CD4-positive, alpha-beta T cell (primary cell): ENCODE data around the gene SART1. TPM values are rescaled to one million over a fixed set of nuclear protein-coding genes. Genes with fewer than 3 reads are reported as not detected.

Experiments
- ATAC-seq: fragments of 200-7000 bp; cut with Tn5 transposase; one replicate; pipeline ENCODE4 v1.10.0; 2022; ENCODE audit warnings: mild to moderate bottlenecking; ENCODE audit not compliant: poor library complexity
- CTCF ChIA-PET: fragments of 350-600 bp; sonication (Branson Sonifier 250); formaldehyde crosslinking; loops from one replicate; lab custom pipeline; 2021; ENCODE audit warnings: antibody characterized with exemption, inconsistent platforms; lab: Charles Lee
- POLR2A ChIA-PET: fragments of 350-600 bp; sonication (Branson Sonifier 250); formaldehyde crosslinking; loops from one replicate; lab custom pipeline; 2021; ENCODE audit warnings: antibody characterized with exemption, inconsistent platforms; lab: Charles Lee
- DNase-seq, 14 experiments: peaks; one replicate each; pipeline ENCODE4 v3.0.0-alpha.2; 2013 to 2020; ENCODE audit warnings: mixed read lengths in 2 of 14
- H3K27ac ChIP-seq, 2 donors: one replicate each; pipeline versions ENCODE4 v1.5.1 to v1.7.0; 2013; ENCODE audit warnings: low read length in 2 of 2, low read depth in 1 of 2, mild to moderate bottlenecking in 1 of 2
- H3K27me3 ChIP-seq, 2 experiments: 1 replicate in 1 of 2; 2 replicates in 1 of 2; pipeline versions ENCODE4 v1.6.1 to v1.7.0; 2013; ENCODE audit warnings: low read length in 2 of 2, control low read depth in 1 of 2, mild to moderate bottlenecking in 1 of 2, moderate library complexity in 1 of 2; ENCODE audit not compliant: insufficient read depth in 2 of 2, control insufficient read depth in 1 of 2
- H3K36me3 ChIP-seq: one replicate; pipeline ENCODE4 v1.6.1; 2013; ENCODE audit warnings: low read length, control low read depth; ENCODE audit not compliant: insufficient read depth
- H3K4me1 ChIP-seq: one replicate; pipeline ENCODE4 v1.6.1; 2013; ENCODE audit warnings: low read length, control low read depth; ENCODE audit not compliant: insufficient read depth
- H3K4me3 ChIP-seq: one replicate; pipeline ENCODE4 v1.5.1; 2013; ENCODE audit warnings: mild to moderate bottlenecking, low read length, moderate library complexity
- H3K9me3 ChIP-seq, 2 experiments: 1 replicate in 1 of 2; 2 replicates in 1 of 2; pipeline versions ENCODE4 v1.6.1 to v1.7.0; 2013; ENCODE audit warnings: low read length in 2 of 2, mild to moderate bottlenecking in 2 of 2, control low read depth in 1 of 2, moderate library complexity in 1 of 2; ENCODE audit not compliant: control insufficient read depth in 1 of 2, insufficient read depth in 1 of 2
- H3K27ac Mint-ChIP-seq: one replicate; pipeline ENCODE4 v1.8.0; 2020; ENCODE audit warnings: mixed read lengths
- H3K27me3 Mint-ChIP-seq: one replicate; pipeline ENCODE4 v1.8.0; 2021; ENCODE audit warnings: mixed read lengths
- H3K36me3 Mint-ChIP-seq: one replicate; pipeline ENCODE4 v1.8.0; 2021; ENCODE audit warnings: low read depth, mixed read lengths
- H3K4me1 Mint-ChIP-seq: one replicate; pipeline ENCODE4 v1.8.0; 2021; ENCODE audit warnings: low read depth, mixed read lengths
- H3K4me3 Mint-ChIP-seq: one replicate; pipeline ENCODE4 v1.8.0; 2020; ENCODE audit warnings: mild to moderate bottlenecking, mixed read lengths
- H3K9me3 Mint-ChIP-seq: one replicate; pipeline ENCODE4 v1.8.0; 2020; ENCODE audit warnings: mixed read lengths
- CTCF ChIP-seq: fragments of 200-600 bp; IDR thresholded peaks from one replicate; pipeline ENCODE4 v1.8.0; 2022; ENCODE audit warnings: antibody characterized with exemption, mild to moderate bottlenecking
- intact Hi-C, 2 experiments: fragments of 100-400 bp; cut with DNase I in 1 of 2; cut with micrococcal nuclease in 1 of 2; formaldehyde crosslinking; loops; one replicate each; pipeline versions ENCODE4 v1.15.1 to v1.9.0; 2023 to 2025; cut with DNase I, micrococcal nuclease
- total RNA-seq, 174 experiments: library from RNA in 2 of 174; stranded (reverse) in 2 of 174; gene quantifications; one replicate each; pipeline ENCODE4 v1.2.3 and lab custom pipeline; 2021 to 2026

SART1 gene
- total RNA-seq, 2 experiments from 2014 or later: 78.6 to 80.2 TPM

DNA sequence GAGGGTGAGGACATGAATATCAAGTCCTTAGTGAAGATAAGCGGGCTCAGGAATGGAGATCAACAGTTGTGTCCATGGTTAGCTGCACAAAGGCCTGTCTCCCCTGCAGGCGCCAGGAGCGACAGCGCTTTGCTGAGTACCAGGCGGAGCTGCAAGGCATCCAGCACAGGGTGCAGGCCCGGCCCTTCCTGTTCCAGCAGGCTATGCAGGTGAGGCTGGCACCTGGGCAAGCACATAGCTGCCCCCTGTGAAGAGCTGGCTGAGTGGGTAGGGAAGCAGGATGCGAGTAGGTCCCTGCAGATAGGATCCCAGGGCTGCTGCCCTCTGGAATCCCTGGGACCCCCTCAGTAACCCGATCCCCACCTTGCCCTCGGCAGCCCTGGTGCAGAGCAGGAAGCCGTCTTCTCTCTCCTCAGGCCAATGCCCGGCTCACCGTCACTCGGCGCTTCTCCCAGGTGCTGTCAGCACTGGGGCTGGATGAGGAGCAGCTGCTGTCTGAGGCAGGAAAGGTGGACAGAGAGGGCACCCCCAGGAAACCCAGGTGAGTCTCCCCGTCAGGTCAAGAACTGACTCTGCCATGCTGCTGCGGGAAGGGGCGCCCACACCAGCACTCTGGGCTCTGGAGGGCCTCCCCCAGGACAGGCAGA lies 2.6 kb upstream of the SART1 start:
- CTCF ChIA-PET: no interaction called here
- Mint-ChIP-seq H3K4me1 (peaks cover 47% of the 10 kb centered on the region), H3K27me3 (no peaks in the 10 kb centered on the region), H3K27ac (peak overlapping the region; percentile 92), H3K36me3 (peaks cover 25% of the 10 kb centered on the region), H3K9me3 (no peaks in the 10 kb centered on the region), H3K4me3 (no peak overlapping the region)
- intact Hi-C loops: no loop called here
- Histone ChIP-seq H3K9me3 (no peaks in the 10 kb centered on the region), H3K4me3 (no peak overlapping the region), H3K4me1 (peaks cover 51% of the 10 kb centered on the region), H3K36me3 (peaks cover 3% of the 10 kb centered on the region), H3K27ac (no peak overlapping the region), H3K27me3 (no peaks in the 10 kb centered on the region)
- DNase-seq (peak in 1 of 14 experiments; percentile 23), ATAC-seq (no peak)
- POLR2A ChIA-PET: interaction anchor here (1.1 to 3.6 kb wide), 3 partner anchors 40 to 101 kb away, joined by 3 to 25 read pairs (median 3); partner anchors contain the start of genes C11orf68, CCDC85B and DRAP1
- no peak for TF ChIP-seq CTCF

DNA sequence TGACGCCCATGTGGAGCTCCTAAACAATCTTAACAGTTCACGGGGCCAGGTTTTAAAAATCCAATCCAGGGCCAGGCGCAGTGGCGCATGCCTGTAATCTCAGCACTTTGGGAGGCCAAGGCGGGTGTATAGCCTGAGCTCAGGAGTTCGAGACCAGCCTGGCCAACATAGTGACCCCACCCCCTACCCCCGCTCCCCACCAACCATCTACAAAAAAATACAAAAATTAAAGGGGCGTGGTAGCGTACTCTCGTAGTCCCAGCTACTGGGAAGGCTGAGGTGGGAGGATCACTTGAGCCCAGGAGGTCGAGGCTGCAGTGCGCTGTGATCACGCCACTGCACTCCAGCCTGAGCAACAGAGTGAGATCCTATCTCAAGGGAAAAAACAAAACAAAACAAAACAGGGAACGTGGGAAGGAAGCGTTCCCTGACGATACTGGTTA lies 689 bp upstream of the SART1 start:
- Mint-ChIP-seq H3K4me3 (peak overlapping the region; percentile 99), H3K27ac (peak overlapping the region; percentile 96), H3K4me1 (peaks cover 52% of the 10 kb centered on the region), H3K9me3 (no peaks in the 10 kb centered on the region), H3K36me3 (peaks cover 45% of the 10 kb centered on the region), H3K27me3 (no peaks in the 10 kb centered on the region)
- no peak for DNase-seq
- ATAC-seq: peak; percentile 4
- intact Hi-C loops: loop anchor here (1.0 to 2.0 kb wide), 7 partner anchors 32 to 103 kb away; partner anchors contain the start of genes BANF1 (in 2 of the 2), C11orf68 (in 2 of the 2), DRAP1 (in 2 of the 2) and EIF1AD (in 2 of the 2)
- no peak for TF ChIP-seq CTCF
- peaks cover 23% of the 10 kb centered on the region for H3K36me3 ChIP-seq
- peaks cover 56% of the 10 kb centered on the region for H3K4me1 ChIP-seq
- no peaks in the 10 kb centered on the region for H3K27me3 ChIP-seq
- H3K9me3 ChIP-seq: no peaks in the 10 kb centered on the region
- H3K27ac ChIP-seq: peak overlapping the region; percentile 93 to 95
- POLR2A ChIA-PET: interaction anchor here (0.7 to 4.9 kb wide), 8 partner anchors 10 to 101 kb away, joined by 3 to 44 read pairs (median 6); partner anchors contain the start of genes C11orf68, CCDC85B, DRAP1 and FIBP
- peak overlapping the region; percentile 92 for H3K4me3 ChIP-seq
- CTCF ChIA-PET: interaction anchor here (1.1 to 2.1 kb wide), 2 partner anchors 73 to 76 kb away, joined by 3 to 9 read pairs; partner anchors contain the start of gene FIBP

DNA sequence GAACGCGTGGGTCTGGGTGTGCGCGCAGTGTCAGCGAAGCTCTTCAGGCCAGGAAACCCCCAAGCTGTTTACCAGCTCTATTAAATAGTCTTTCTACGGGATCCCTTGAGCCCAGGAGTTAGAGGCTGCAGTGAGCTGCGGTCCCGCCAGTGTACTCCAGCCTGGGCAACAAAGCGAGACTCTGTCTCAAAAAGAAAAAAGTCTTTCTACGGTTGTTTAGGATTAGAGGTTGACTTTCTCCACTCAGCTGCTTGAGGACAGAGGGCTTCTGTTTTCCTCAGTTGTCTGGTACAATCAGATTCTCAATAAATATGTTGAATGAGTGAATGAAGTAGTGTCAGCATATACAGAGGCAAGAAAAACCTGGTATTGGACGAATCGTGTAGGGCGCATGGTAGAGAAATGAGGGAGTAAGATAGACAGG lies 619 bp downstream of the SART1 start:
- Histone ChIP-seq H3K4me3 (peak overlapping the region; percentile 92), H3K27ac (peak overlapping the region; percentile 37 to 55), H3K36me3 (peaks cover 36% of the 10 kb centered on the region), H3K27me3 (no peaks in the 10 kb centered on the region), H3K4me1 (peaks cover 46% of the 10 kb centered on the region), H3K9me3 (no peaks in the 10 kb centered on the region)
- Mint-ChIP-seq H3K27me3 (no peaks in the 10 kb centered on the region), H3K4me3 (peak overlapping the region; percentile 99), H3K4me1 (peaks cover 47% of the 10 kb centered on the region), H3K9me3 (no peaks in the 10 kb centered on the region), H3K27ac (peak overlapping the region; percentile 96), H3K36me3 (peaks cover 58% of the 10 kb centered on the region)
- intact Hi-C loops: no loop called here
- no peak for ATAC-seq
- ChIA-PET POLR2A (interaction anchor here (1.1 to 4.9 kb wide), 7 partner anchors 34 to 102 kb away, joined by 3 to 44 read pairs (median 8); partner anchors contain the start of genes BANF1, C11orf68, CCDC85B and DRAP1), CTCF (interaction anchor here (1.1 to 2.1 kb wide), 2 partner anchors 74 to 78 kb away, joined by 3 to 9 read pairs; partner anchors contain the start of gene FIBP)
- peak in 3 of 14 experiments; percentile 4 to 80 (median 33) for DNase-seq
- TF ChIP-seq CTCF: no peak
